ENCODE measurements around the gene MDK.

Gene MDK

GRCh38 chr11:46335890-46336562 is 45.4 kb upstream of the MDK start:
- no peak overlapping the region for H3K4me3 ChIP-seq (ENCODE audit: low read depth, low read length)
- DNase-seq (ENCODE audit: low read depth), result peak; percentile 11
- in situ Hi-C loops (cut with HindIII; ENCODE audit: low sequenced_read_pairs), result no loop called here
- no peak for TF ChIP-seq CTCF (IDR thresholded peaks at IDR 0.05; ENCODE audit: low read depth, low read length, missing control alignments)

GRCh38 chr11:46336563-46337180 is 44.8 kb upstream of the MDK start:
- in situ Hi-C loops (cut with HindIII; ENCODE audit: low sequenced_read_pairs), result no loop called here
- no peak for DNase-seq (ENCODE audit: low read depth)
- H3K4me3 ChIP-seq (ENCODE audit: low read depth, low read length), result no peak overlapping the region
- TF ChIP-seq CTCF (IDR thresholded peaks at IDR 0.05; ENCODE audit: low read depth, low read length, missing control alignments), result no peak

- in situ Hi-C loops (cut with HindIII; ENCODE audit: low sequenced_read_pairs), result no loop called here
- DNase-seq (ENCODE audit: low read depth), result no peak
- no peak for TF ChIP-seq CTCF (IDR thresholded peaks at IDR 0.05; ENCODE audit: low read depth, low read length, missing control alignments)
- H3K4me3 ChIP-seq (ENCODE audit: low read depth, low read length), result no peak overlapping the region
Measured at GRCh38 chr11:46337626-46338345, 43.7 kb upstream of the MDK start.

- TF ChIP-seq CTCF (IDR thresholded peaks at IDR 0.05; ENCODE audit: low read depth, low read length, missing control alignments), result no peak
- no peak for DNase-seq (ENCODE audit: low read depth)
- in situ Hi-C loops (cut with HindIII; ENCODE audit: low sequenced_read_pairs), result no loop called here
- H3K4me3 ChIP-seq (ENCODE audit: low read depth, low read length), result no peak overlapping the region
Measured at GRCh38 chr11:46338636-46338987, 42.9 kb upstream of the MDK start.

GRCh38 chr11:46338988-46339666 is 42.3 kb upstream of the MDK start:
- TF ChIP-seq CTCF (IDR thresholded peaks at IDR 0.05; ENCODE audit: low read depth, low read length, missing control alignments), result no peak
- H3K4me3 ChIP-seq (ENCODE audit: low read depth, low read length), result no peak overlapping the region
- in situ Hi-C loops (cut with HindIII; ENCODE audit: low sequenced_read_pairs), result no loop called here
- no peak for DNase-seq (ENCODE audit: low read depth)

- in situ Hi-C loops (cut with HindIII; ENCODE audit: low sequenced_read_pairs), result no loop called here
- DNase-seq (ENCODE audit: low read depth), result no peak
Measured at GRCh38 chr11:46339816-46340215, 41.7 kb upstream of the MDK start.

More at GRCh38 chr11:46339816-46340215, 41.7 kb upstream of the MDK start:
- TF ChIP-seq CTCF (IDR thresholded peaks at IDR 0.05; ENCODE audit: low read depth, low read length, missing control alignments), result no peak
- H3K4me3 ChIP-seq (ENCODE audit: low read depth, low read length), result no peak overlapping the region

Measured in astrocyte of the cerebellum (primary cell).